Lower leg skin (tissue), 3 donors: ENCODE data around the gene EN2.

Experiments used
- CTCF ChIP-seq, 3 donors: fragments of 450-650 bp; IDR thresholded peaks; one replicate each; pipeline ENCODE4 v1.5.1; 2016; ENCODE audit warnings: antibody characterized with exemption in 3 of 3, mild to moderate bottlenecking in 3 of 3, moderate library complexity in 2 of 3
- POLR2A ChIP-seq, 2 donors: fragments of 450-650 bp; IDR thresholded peaks; one replicate each; pipeline ENCODE4 v1.6.1; 2016 to 2017; ENCODE audit warnings: antibody characterized with exemption in 2 of 2, mild to moderate bottlenecking in 1 of 2, moderate library complexity in 1 of 2

- TF ChIP-seq CTCF (IDR thresholded peaks at IDR 0.05) = no peak
- TF ChIP-seq POLR2A (IDR thresholded peaks at IDR 0.05) = no peak
Observed at GRCh38 chr7:155464948-155465739, 7.2 kb downstream of the EN2 start.
